GM18858 (cell line): ENCODE data around the gene SLC6A3.
"Not testable (repeated sequence)": the region's sequence is repeated elsewhere in the genome, so short reads cannot be mapped to it uniquely, and the experiment has no call there.

Experiments
- ATAC-seq: cut with Tn5 transposase; IDR thresholded peaks from one replicate; pipeline ENCODE4 v1.9.1; 2021; ENCODE audit not compliant: unreplicated experiment

The SLC6A3 gene

DNA sequence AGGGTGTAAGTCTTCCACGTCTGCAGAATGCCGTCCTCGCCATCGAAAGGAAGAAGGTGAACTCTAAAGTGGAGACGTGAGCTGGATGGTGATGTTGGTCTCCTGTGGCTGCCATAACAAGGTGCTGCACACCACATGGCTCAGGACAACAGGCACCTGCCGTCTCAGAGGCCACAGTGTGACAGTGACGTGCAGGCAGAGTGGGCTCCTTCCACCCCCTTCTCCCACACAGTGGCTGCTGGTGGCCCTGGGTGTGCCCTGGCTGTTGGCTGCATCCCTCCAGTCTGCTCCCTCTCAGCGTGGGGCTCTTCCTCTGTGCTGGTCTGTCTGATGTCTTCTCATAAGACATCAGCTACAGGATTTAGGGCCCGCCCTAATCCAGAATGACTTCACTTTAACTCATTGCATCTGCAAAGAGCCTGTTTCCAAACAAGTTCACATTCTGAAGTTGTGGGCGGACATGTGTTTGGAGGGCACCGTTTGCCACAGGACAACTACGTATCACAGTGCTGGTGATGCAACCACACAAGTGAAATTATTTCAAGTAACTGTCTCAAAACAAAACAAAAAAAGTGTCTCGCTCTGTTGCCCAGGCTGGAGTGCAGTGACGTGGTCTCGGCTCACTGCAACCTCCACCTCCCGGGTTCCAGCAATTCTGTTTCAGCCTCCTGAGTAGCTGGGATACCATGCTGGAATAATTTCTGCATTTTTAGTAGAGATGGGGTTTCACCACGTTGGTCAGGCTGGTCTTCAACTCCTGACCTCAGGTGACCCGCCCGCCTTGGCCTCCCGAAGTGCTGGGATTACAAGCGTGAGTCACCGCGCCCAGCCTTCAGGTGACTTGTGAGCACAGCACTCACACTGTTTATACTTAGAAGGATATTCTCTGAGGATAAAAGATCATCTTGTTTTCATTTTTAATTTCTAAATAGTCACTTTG, 69.1 kb downstream of the SLC6A3 start:
- no peak for ATAC-seq

DNA sequence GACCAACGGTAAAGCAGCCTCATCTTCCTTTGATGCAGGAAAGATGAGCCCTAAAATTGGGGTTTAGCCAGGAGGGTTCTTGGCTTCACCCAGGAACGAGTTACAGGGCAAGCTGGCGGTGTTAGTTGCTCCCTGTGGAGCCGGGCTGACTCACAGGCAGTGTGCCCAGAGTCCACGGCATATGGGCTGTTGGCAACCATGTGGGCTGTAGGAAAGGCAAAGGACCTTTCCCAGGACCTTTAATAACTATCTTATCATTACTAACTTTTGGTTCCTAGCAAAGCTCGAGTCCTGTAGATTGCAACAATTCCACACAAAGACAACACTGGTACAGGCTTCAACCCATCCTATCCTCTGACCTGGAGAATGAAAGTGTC, 70.6 kb downstream of the SLC6A3 start:
- no peak for ATAC-seq

DNA sequence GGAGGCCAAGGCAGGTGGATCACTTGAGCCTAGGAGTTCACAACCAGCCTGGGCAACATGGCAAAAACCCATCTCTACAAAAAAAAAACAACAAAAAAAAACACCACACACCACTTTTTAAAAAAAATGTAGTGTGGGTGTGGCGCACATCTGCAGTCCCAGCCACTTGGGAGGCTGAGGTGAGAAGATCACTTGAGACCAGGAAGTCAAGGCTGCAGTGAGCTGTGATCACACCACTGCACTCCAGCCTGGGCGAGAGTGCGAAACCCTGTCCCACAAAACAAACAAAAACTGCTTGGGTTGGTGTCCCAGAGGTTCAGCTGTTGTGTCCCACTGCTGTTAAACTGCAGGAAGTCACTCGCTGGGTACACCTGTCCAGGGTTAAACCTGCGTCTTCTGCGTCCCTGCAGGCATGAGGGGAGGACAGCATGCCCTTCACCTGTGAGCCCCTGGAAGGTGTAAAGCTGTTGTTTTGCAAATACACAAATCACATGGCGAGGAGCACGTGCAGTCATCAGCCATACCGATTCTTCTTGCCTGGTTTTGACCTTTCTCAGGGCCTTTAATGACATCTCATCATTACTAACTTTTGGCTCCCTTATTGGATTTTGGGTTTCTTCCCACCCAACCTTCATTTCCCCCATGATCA, 71.1 kb downstream of the SLC6A3 start:
- ATAC-seq, result no peak

DNA sequence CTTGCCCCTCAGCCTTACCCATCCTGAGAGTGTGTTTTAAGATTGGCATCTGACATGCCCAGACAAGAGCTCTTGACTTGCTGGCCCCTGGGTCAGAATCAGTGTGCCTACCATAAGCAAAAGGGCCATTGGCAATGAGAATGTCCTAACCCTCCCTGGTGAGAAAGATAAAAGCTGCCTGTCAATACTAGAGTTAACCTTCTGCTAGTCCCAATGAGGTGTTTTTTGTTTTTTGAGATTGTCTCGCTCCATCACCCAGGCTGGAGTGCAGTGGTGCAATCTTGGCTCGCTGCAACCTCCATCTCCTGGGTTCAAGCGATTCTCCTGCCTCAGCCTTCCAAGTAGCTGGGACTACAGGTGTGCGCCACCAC, 73.3 kb downstream of the SLC6A3 start:
- not testable (repeated sequence) for ATAC-seq

DNA sequence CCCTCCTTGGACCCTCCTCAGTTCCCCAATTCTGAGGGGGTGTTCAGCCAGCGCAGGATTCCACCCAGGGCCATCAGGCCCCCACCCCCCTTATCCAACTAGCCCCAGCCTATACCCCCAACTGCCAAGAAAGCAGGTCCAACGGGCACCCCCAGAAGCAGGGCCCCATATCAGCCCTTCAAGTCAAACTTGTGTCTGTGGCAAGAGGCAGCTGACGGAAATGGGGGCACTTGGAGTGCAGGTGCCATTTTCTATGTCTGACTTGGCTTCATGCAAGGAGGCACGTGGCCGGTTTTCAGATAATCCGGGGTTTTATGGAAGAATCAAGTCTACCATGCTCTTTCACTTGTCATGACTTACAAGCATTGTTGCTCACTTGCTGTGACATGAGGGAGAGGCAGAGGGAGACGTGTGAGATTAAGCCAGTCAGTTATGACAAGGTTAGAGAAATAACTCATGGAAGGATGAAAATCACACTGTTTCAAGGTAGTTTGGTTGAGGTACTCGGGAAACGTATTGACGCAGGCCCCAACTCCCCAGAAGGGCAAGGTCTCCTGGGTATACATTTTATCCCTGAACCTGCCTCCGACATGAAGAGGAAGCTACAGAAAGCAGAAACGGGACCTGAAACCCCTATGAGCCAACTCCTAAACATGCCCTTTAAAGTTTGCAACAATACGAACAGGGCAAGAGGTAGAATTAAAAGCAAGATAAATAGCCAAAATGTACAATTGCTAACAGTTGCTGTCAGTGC, 73.8 kb downstream of the SLC6A3 start:
- no peak for ATAC-seq

DNA sequence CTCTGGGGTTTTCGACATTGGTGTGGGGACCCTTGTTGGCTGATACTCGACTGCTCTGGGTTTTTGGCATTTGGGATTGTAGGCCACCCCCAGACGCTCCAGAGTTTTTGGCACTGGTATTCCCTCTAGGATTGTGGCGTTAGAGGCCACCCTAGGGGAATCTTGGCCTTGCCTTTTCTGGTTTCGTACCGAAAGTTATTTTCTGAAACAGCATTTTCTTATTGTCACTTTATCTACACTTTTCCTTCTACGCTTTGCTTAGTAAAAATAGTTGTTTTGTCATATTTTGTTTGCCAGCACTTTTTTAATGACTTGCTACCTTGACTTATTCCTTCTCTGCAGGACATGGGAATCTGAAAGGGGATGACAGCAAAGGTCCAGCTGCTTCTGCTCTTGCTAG, 75.2 kb downstream of the SLC6A3 start:
- ATAC-seq, result no peak

DNA sequence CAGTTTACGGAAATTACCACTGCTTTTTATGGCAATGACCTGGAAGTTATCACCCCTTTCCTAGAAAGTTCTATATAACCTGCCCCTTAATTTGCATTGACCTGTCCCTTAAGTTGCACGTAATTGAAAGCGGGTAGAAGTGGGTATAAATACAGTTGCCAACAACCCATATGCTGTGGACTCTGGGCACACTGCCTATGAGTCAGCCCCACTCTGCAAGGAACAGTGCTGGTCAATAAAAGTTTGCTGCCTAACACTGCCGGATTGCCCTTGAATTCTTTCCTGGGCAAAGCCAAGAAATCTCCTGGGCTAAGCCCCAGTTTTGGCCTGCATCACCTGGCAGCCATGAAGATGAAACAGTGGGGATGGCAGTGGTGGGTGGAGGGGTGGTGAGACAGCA, 76.5 kb downstream of the SLC6A3 start:
- no peak for ATAC-seq

DNA sequence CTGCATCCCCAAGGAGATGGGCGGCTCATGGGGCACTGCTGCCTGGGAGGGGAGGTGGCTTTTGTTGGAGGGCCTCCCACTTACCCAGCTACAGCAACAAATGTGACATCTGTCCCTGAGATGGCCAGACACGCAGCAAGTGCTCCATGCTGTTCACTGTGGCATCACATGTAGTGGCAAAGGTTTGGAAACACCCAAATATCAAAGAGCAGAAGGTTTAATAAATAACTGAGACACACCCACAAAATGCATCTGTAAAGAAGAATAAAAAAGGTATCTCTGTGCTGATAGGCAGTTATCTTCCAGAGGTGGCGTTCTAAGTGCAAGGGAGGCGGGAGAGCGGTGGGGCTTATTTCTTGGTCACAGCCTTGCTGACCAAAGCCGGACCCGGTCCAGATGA, 77.0 kb downstream of the SLC6A3 start:
- no peak for ATAC-seq

DNA sequence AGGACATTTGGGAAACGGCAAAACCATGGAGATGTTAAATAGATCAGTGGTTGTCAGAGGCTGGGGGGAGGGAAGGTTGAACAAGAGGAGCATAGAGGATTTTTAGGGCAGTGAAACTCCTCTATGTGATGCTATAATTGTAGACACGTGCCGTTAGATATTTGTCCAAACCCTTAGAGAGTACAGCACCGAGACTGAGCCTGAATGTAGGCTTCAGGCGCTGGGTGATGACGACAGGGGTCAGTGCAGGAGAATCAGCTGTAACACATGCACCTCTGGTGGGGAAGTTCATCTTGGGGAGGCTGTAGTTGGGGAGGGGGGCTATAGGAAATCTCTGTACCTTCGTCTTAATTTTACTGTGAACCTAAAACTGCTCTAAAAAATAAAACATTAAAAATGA, 78.1 kb downstream of the SLC6A3 start:
- ATAC-seq, result no peak

DNA sequence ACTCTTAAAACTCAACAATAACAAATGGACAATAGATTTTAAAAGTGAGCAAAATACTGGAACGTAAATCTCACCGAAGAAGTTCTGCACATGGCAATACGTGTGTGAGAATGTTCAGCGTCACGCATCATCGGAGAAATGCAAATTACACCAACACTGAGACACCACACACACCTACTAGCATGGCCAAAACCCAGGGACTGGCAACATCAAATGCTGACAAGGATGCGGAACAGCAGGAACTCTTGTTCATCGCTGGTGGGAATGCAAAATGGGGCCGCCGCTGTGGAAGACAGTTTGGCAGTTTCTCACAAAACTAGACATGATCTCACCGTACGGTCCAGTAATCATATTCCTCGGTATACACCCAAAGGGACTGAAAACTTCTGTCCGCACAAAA, 78.7 kb downstream of the SLC6A3 start:
- ATAC-seq, result peak; percentile 80

DNA sequence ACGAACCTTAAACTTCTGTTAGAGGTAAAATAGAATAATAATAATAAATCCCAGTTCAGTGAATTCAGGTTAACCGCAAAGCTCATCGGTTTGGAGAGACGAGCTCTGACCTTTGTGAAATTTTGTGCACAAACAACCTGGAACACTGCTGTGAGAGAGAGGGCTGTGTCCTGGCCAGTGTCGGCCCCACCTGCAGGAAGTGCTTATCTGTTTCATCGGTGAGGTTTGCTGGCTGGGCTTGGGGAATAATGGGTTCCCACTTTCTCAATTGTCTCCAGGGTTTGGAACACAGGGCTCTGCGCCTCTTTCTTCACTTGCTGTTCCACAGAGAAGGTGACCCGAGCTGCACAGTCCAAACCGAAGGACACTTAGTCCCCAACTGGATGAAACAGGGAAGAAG, 81.0 kb downstream of the SLC6A3 start:
- ATAC-seq, result no peak

DNA sequence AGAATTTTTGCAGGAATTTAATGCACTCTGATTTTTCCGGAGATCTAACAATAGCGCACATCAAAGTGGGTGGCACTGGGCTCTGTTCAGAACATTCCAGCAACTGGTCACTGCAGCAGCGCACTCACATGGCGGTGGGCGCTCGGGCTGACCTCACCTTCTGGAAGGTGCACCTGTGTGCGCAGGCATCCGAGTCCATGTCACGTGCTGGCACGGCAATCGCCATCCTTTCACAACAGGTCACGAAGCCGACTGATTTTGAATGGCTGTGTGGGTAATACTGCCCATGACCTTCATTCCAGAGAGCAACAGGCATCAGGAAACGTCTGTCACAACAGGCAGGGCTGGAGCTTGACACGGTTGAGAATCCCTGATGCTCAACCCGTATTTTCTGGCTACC, 81.7 kb downstream of the SLC6A3 start:
- no peak for ATAC-seq

DNA sequence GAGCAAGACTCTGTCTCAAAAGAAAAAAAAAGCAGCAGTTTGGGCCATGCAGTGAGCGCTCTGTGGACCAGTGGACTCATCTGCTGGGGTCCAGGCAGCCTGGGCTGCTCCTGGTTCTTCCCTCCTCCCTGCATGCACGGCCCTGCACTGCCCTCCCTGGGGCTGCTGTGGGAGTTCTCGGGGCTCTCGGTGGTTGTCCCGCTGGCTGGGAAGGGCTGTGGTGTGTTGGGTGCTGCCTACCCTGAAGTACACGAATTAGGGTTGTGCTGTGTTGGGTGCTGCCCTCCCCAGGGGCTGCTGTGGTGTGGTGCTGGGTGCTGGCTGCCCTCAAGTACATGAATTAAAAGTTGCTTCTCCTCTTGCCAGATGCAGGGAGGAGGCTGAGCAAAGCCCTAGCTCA, 82.1 kb downstream of the SLC6A3 start:
- no peak for ATAC-seq

DNA sequence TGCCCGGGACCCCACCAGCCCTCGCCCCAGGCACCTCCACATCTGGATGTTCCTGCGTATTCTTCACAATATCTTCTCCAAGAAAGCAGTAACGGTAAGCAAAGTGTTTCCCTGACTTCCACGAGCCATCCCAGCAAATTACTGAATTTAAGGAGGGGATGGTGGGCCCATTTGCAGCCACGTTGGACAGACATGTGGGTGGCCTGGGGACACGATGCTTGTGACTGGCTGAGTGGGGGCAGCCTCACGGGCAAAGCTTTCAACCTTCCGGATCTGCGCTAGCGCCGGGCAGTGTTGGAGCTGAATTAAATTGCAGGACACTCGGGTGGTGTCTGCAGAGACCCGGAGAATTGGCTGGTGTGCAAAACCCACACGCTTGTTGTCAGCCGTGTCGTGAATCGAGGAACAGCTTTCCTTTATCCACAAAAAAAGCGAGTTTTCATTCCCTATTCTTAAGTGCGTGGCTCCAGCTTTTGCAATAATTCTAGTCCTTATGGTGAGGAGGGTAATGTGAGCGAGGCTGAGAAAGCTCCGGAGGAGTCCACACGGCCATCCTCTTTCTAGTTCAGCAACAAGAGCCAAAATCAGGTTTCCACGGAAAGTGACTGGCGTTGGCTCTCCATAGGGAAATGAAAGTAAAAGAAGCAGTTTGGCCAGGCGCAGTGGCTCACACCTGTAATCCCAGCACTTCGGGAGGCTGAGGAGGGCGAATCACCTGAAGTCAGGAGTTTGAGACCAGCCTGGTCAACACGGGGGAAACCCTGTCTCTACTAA, 82.8 kb downstream of the SLC6A3 start:
- ATAC-seq, result no peak

DNA sequence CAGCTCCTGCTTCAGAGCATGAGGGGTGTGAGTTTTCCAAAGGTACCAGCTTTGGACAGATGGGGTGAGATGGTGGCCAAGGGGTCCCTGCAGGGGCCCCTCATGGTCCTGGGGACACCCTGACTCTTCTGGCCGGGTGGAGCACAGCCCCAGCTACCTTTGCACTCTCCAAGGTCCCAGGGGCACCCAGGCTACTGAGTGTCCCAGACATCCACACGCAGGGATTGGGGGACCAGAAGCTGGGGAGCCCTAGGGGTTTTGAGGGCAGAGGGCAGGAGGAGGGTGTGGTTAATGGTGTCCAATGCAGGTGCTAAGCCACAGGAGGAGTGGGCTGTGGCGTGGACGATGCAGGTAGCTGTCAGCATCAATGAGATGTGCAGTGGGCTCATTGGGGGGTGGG, 84.4 kb downstream of the SLC6A3 start:
- ATAC-seq, result no peak

DNA sequence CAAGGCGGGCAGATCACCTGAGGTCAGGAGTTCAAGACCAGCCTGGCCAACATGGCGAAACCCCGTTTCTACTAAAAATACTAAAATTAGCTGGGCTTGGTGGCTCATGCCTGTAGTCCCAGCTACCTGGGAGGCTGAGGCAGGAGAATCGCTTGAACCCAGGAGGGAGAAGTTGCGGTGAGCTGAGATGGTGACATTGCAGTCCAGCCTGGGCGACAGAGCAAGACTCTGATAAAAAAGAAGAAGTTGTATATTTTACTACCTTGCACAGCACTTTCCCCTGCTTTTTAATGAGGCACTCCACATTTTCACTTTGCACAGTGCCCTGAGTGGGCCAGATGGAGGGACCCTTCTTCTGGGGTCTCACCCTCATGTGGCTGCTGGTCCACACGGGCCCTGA, 84.9 kb downstream of the SLC6A3 start:
- not testable (repeated sequence) for ATAC-seq

DNA sequence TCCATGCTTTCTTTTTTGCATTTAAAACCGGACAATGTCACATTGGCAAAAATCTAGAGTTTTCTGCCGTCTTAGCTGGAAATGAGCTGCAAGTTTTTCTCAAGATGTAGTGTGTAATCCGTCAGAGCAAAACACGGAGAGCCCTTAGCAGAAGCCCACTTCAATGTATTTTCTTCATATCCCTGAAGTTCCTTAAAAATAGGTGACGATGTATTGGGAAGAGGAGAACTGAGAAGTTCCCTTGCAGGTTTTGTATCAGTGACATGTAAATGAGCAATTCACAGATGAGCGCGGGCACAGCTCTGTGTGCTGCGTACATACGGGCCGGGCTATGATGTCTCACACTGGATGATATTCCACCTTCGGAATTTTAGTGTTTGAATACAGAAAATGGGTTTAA, 85.5 kb downstream of the SLC6A3 start:
- ATAC-seq, result no peak

DNA sequence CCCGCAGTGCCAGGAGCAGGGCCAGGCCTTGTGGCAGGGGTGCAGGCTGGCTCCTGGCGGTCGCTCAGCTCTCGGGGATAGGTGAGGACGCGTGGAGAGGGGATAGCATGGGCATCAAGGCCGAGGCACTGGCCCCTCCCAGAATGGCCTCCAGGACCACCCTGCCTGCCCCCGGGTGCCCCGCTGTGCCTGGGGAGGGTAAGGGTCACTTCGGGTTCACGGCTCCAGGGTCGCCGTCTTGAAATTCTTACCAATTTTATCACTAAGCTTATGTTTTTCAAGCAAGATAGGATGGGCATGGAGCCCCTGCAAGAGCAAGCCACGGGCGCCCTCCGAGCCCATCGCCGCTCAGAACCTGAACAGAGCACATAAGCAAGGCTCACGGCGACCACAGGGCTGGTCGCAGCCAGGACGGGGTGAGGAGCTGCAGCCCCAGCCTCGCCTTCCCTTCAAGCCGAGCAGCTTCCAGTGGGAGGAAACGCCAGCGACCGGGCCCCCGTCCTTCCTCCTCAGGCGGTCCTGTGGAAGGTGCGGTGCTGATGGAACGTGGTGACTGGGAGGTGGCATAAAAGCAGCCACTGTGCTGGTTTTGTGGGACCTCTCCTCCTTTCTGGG, 86.1 kb downstream of the SLC6A3 start:
- ATAC-seq, result no peak

DNA sequence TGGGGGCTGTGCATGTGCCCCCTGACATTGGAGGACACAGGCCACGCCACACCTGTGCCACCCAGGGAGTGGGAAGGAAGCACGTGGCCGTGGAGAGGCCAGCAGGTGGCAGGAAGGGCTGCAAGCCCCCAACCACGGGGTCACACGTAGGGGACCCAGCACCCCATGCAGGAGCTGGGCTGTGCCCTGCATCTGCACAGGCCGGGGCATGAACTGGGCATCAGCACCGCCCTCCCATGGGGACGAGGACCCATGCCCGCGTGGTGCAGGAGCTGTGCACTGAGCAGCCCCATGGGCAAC, 86.6 kb downstream of the SLC6A3 start:
- ATAC-seq, result no peak

DNA sequence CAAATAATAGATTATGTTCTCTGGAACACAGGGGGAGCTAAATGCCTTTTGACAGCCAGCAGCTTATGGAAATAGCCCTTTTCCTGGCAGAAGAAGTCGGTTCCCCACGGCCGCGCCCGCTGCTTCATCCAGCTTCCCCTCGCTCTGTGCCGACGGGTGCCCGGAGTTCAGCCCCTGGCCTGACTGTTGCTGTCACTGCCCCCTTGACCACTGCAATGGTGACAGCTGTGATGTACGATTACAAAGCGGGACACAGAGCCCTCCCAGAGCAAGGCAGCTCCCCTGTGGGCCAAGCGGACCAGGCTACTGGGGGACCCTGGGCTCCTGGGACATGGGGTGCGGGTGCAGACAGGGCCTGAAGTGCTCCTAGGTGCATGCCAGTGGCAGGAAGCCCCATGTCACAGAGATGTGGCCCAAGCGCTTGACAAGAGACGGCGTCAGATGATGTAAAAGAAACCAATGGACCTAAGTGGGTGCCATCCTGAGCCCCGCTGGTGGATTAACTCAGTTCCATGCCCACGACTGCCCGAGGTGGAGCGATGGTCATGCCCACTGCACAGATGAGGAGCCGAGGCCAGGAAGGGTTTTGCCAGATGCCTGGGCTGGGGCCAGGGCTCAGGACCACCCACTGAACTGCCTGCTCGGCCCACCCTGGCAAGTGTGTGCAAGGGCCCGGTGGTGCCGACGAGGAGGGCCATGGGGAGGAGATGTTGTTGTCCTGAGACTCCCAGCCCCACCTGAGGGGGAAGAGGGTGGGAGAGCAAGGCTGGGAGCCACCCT, 87.1 kb downstream of the SLC6A3 start:
- no peak for ATAC-seq
